WTC11 (cell line): ENCODE measurements around the gene CPTP.

ENCODE experiments used
- ATF3 ChIP-seq: sonication (generic); formaldehyde crosslinking; conservative IDR thresholded peaks from 2 replicates; pipeline ENCODE4 v1.8.1; 2022; ENCODE audit warnings: mild to moderate bottlenecking, missing genetic modification reagents
- CREB1 ChIP-seq: sonication (generic); formaldehyde crosslinking; IDR thresholded peaks from 2 replicates; pipeline ENCODE4 v1.8.0; 2023; ENCODE audit warnings: mild to moderate bottlenecking, missing genetic modification reagents
- CTCF ChIP-seq: fragments of 200-600 bp; IDR thresholded peaks from 2 replicates; pipeline ENCODE4 v1.8.0; 2022; ENCODE audit warnings: antibody characterized with exemption
- E2F1 ChIP-seq: sonication (generic); formaldehyde crosslinking; IDR thresholded peaks from 2 replicates; pipeline ENCODE4 v1.8.0; 2022; ENCODE audit warnings: mild to moderate bottlenecking, missing genetic modification reagents
- E2F5 ChIP-seq: sonication (generic); formaldehyde crosslinking; IDR thresholded peaks from 2 replicates; pipeline ENCODE4 v1.8.1; 2022; ENCODE audit warnings: mild to moderate bottlenecking, moderate library complexity, missing genetic modification reagents
- HMGXB4 ChIP-seq: sonication (generic); formaldehyde crosslinking; IDR thresholded peaks from 2 replicates; pipeline ENCODE4 v1.8.1; 2023; ENCODE audit warnings: mild to moderate bottlenecking, moderate library complexity, missing genetic modification reagents
- JUN ChIP-seq: sonication (generic); formaldehyde crosslinking; IDR thresholded peaks from 2 replicates; pipeline ENCODE4 v1.8.0; 2023; ENCODE audit warnings: mild to moderate bottlenecking, missing genetic modification reagents
- KAT7 ChIP-seq: sonication (generic); formaldehyde crosslinking; IDR thresholded peaks from 2 replicates; pipeline ENCODE4 v1.8.1; 2023; ENCODE audit warnings: missing genetic modification reagents, mild to moderate bottlenecking, borderline replicate concordance
- MAX ChIP-seq: sonication (generic); formaldehyde crosslinking; IDR thresholded peaks from 2 replicates; pipeline ENCODE4 v1.8.0; 2022; ENCODE audit warnings: mild to moderate bottlenecking, missing genetic modification reagents
- SOX15 ChIP-seq: fragments of 250-450 bp; sonication (Bioruptor Pico); IDR thresholded peaks from 2 replicates; pipeline ENCODE4 v1.9.0; 2021; ENCODE audit warnings: mild to moderate bottlenecking
- SP1 ChIP-seq: sonication (generic); formaldehyde crosslinking; conservative IDR thresholded peaks from 2 replicates; pipeline ENCODE4 v1.8.1; 2022; ENCODE audit warnings: missing genetic modification reagents
- TEAD4 ChIP-seq: sonication (generic); formaldehyde crosslinking; IDR thresholded peaks from 2 replicates; pipeline ENCODE4 v1.8.0; 2022; ENCODE audit warnings: mild to moderate bottlenecking, missing genetic modification reagents
- ZNF423 ChIP-seq: fragments of 250-450 bp; sonication (Bioruptor Pico); IDR thresholded peaks from 2 replicates; pipeline ENCODE4 v2.1.2; 2022; ENCODE audit warnings: mild to moderate bottlenecking, moderate library complexity

GRCh38 chr1:1315435-1315954 is 9.1 kb upstream of the CPTP start:
- TF ChIP-seq ATF3 (CRISPR knock-in tag): no peak
- TF ChIP-seq TEAD4 (CRISPR knock-in tag): no peak
- TF ChIP-seq SOX15: no peak
- TF ChIP-seq HMGXB4 (CRISPR knock-in tag): no peak
- TF ChIP-seq SP1: no peak
- TF ChIP-seq E2F5 (CRISPR knock-in tag): no peak
- TF ChIP-seq E2F1: no peak
- TF ChIP-seq CTCF: no peak
- no peak for TF ChIP-seq ZNF423 (CRISPR knock-in tag)
- TF ChIP-seq CREB1 (CRISPR knock-in tag): no peak
- no peak for TF ChIP-seq KAT7 (CRISPR knock-in tag)
- TF ChIP-seq JUN (CRISPR knock-in tag): no peak
- TF ChIP-seq MAX (CRISPR knock-in tag): peak; percentile 84
